ENCODE results near the gene WDFY1.

Gene WDFY1

DNA sequence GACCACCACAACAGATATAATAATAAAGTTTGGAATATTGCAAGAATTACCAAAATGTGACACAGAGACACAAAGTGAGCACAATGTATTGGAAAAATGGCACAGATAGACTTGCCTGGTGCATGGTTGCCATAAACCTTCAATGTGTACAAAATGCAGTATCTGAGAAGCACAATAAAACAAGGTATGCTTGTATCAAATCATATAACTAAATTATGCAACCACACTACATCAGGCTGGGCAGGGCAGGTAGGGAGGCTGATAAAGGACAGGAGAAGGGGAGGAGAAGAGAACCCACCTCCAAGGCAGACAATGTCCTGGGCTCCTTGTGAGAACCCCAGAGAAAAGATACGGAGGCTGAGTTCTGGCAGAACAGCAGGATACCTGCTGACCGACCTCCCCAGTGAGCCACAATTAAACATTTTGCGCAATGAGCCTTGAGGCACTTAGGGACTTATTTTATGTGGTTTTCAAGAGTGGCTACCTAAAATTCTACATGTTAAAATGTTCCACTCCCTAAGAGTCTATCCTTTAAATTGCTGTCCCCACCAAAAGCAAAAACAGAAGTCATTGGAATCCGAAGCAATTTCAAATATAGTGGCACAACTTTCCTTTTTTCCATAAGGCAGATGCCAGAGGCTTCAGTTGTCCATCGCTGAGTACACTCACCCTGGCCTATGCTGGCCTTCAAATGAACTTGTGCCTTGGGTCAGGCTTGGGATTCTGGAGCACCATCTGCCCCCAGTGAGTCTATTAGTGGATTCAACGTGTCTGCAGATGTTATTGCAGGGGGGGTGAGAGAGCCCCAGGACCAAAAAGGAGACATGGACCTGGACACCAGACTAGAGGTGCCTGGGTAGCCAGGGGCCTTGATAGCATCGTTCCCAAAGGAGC, 16.8 kb downstream of the WDFY1 start:
- DNase-seq = no peak

DNA sequence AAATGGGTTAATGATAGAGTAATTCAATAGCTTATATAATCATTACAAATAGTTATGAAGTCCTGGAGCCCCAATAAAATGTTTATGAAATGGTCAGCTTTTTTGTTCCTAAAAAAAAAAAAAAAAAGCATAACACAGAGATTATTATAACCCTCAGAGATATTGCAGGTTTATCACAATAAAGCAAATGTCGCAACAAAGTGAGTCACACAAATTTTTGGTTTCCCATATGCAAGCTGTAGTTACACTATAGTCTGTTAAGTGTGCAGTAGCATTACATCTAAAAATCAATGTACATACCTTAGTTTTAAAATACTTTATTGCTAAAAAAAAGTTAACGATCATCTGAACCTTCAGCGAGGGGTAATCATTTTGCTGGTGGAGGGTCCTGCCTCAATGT, 20.0 kb downstream of the WDFY1 start:
- DNase-seq = no peak

DNA sequence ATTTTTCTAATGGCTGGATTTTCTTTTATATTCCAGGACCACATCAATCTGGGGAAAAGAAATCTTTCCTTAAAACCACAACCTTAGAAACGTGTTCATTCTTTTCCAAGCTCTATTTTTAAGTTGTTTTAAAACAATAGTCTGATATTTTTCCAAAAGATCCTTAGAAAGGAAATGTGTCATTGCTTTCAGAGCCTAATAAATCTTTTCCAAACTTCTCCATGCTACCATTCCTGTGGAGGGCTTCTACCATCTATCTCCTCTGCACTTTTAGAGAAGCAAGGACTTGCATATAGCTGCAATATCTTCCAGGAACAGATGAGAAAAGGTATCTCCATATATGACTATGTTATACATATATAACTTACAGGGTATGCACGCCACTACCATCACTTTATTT, 21.2 kb downstream of the WDFY1 start:
- no peak for DNase-seq

DNA sequence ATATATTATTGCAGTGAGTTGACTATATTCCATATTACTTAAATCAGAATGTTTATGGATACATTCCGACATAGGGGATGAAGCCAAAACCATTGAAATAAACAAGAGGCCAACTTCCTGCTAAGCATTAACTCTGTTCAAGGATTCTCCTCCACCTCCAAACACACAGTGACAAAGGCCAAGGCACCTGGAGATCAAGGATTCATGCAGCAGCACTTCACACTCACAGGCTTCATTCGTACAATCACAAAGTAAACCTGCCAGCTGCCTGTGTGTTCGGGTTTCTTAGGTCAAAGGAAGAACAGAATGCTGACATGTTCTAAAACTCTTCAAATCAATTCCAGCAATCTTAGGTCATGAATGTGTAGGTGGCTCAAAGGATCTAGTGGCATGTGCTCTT, 22.8 kb downstream of the WDFY1 start:
- no peak for DNase-seq

DNA sequence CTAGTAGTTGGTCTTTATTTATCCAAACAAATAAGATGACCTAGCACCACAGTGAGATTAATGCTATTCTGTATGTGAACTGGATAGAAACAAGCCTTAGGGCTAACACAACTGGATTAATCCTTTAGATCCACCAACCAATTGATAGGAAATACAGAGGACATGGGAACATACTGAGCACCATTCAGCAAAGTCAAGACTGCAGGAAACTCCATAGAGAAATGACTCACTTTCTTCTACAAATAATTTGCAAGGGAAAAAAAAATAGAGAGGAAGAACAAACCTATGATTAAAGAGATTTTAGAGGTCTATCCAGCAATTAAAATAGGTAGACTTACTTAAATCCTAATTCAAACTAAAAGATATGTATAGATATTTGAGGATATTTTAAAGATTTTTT, 23.9 kb downstream of the WDFY1 start:
- DNase-seq = no peak

DNA sequence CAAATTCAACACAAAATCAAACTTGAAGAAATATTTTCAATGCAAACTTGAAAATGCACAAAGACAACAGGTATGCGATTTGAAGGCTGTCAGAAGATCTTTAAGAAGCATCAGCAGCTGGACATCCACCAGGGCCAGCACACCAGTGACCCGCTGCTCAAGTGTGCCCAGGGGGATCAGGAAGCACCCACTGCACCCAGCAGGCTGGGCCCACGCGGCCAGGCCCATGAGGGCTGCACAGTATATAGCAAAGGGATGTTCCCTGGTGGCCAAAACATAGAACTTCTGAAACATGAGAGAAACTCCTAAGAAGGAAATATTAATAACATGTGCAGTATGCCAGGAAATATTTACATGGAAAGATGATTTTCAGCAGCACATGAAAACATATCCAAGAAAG, 25.0 kb downstream of the WDFY1 start:
- no peak for DNase-seq

DNA sequence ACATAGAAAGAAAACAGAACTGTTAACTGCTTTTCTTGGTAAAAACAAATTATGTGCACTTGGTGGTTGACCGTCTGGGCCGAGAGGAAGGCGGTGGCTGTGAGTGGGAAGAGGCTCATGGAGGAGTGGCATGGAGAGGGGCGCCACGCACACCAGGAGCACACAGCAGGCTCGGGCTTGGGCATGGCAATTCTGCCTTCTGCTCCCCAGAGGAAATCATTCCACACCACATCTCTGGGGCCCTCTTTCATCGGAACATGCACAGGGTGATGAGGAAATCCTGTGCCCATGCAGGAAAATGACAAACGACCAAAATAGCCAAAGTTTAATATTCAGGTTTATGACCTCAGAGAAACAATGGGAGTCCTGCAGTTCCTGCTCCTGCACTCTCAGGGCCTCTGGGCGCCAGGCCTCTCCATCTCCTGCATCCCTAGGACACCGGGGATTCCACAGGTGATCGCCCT, 26.4 kb downstream of the WDFY1 start:
- DNase-seq = no peak

DNA sequence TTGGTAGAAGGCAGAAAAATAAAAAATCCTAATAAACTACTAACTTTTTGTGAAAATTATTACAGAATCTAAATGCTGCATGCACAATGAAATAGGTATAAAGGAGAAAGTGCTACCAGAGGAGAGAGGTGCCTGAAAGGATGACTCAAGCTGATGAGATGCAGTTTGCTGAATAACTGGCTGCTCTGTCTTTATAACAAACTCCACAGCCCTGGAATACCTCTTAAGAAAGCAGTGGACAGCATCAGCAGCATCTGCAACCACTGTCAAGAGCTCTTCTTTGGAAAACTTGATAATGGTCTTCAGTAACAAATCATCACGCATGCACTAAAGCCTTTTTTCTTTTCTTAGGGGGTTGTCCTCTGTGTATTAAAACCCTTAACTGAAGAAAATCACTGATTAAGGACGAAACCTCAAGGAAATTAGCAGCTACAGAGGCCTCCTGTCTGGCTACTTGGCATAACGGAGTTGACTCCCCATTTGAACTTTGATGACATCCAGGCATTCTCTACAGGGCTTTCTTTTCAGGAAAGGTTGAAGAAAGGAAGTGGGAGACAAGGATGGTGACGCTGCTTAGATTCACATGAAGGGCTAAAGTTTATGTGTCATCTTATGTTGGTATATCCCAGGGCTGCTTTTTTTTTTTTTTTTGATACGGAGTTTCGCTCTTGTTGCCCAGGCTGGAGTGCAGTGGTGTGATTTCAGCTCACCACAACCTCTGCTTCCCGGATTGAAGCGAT, 28.8 kb downstream of the WDFY1 start:
- DNase-seq = no peak

DNA sequence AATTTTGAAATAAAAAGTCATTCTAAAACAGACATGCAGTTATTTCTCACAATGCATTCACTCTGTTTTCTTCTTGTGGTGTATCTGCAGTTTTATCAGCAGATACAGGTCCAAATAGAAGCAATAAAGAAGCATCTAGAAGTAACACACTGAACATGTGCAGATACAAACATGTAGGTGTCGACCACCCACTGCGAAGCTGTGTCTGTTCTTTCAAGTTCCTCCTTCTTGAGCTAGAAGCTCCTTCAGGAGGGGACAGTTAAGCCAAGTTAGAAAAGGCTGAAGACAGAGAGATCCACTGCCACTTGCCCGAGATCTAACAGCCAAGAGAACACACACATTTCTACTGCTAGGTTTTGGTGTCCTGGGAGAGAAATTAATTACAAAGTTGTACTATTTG, 30.1 kb downstream of the WDFY1 start:
- no peak for DNase-seq

DNA sequence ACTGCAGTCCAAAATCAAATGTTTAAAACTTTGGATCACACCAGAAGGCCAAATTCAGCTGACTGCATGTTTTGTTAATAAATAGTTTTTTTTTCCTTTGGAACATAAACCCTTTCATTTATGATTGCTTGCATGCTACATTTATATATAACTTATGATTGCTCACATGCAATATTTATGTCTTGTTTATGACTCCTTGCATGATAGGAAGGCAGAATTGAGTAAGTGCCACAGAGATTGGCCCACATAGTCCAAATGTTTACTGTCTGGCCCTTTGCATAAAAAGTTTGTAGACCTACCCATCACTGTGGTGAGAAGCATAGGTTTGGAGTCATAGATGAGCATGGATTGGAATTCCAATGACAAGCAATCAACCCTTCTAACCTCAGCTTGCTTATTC, 30.8 kb downstream of the WDFY1 start:
- no peak for DNase-seq

DNA sequence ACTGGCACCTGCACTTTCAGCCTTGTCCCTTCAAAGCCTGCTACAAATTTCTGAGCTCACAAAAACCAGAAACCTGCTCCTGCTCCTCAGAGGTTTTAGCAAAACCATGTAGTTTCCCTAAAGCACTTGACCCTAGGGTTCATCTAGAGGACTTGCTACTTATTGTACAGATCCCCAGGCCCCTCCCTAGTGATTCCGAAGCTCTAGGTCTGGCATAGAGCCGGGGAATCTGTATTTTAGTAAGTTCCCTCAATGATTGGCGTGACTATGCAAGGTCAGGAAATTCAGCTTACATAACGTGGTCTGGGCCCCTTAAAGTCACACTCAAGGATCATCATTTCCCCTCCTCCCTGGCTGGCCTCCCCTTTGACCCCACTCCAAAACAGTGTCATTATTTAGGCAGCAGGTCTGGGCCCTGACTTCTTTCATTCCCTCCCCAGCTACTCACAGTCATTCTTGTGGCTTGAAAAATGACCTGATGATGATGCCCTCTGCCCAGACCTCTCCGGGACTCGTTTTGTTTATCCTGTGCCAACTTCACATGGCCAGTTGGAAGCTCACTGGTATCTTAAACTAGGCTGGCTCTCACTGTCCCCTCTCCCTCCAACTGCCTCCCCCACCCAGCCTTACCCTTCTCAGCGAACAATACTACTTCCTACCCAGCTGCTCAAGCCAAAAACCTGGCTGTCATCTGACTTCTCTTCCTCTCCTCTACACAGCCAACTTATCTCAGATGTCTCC, 36.0 kb downstream of the WDFY1 start:
- DNase-seq = no peak

DNA sequence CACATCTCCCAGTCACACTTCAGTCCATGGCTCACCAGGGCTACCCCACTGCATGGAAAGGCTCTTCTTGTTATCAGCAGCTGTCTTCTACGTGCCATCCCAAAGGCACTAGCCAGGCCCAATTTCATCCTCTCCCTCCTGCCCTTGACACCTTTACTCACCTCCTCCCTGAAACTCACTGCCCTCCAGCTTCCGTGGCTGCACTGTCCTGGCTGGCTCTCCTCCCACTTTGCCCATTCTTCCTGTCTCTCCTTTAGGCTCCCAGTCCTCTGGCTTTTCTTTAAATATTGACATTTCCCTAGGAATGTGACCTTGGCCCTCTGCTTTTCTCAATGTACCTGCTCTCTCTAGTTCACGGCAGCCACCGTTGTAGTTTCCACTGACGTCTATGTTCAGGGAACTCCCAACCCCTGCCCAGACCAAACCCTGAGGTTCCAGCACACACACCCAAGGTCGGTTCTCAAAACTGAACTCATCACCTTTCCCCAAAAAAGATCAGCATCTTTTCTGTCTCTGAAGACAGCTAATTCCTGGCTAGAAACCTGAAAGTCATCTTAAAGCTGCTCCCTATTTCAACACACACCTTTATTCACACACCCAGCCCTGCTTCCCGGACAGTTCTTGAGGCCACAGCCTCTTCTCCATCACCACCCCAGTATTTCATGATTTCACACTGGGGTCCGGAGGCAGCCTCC, 36.7 kb downstream of the WDFY1 start:
- no peak for DNase-seq

DNA sequence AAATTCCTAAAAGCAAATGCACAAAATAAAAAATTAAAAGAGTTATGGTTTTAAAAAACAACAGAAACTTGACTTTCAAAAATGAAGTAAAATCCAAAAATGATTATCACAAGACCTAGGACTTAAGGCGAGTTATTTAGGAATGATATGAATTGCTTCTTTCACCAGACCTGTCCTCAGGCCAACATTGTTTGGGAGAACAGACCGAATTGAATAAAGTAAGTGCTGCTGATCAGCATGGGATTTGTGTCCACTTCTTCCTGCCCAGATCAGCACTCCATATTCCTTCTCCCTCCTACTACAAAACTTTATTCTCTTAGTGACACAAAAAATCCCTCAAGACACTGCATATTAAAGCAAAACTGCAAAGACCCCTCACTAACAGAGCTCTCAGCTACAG, 39.1 kb downstream of the WDFY1 start:
- no peak for DNase-seq

DNA sequence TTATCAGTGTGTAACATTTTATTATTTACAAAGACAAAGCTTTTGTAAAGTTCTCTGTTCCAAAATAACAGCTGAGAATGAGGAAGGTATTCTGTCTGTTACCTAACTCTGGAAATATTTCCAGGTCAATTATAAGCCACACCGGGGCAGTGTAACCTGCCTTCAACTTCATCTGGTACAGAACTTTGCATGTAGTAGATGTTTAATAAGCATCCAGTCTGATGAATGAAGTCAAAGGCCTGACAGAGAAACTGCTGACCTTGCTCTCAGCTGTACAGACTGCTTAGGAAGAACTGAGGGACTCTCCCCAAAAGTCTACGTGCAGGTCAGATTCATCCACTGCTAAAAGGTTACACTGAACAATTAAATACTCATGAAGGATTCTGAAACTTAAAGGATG, 43.3 kb downstream of the WDFY1 start:
- DNase-seq = no peak

DNA sequence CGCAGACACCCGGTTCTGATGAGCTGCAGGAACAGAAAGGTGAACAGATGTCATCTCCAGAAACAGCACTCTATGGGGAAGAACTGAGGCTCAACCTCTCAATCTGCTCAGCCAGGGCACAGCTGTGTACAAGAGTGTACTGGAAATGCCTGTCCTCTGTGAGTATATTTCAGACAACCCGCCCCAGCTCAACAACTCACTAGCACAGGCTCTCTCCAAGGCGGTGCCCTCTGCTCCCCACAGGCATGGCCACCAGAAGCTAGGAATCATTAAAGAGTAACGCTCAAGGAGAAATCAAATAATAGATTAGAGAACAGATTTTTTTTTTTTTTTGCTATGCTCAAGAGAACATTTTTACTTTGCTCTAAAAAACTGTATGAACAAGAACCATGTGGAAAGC, 43.8 kb downstream of the WDFY1 start:
- no peak for DNase-seq

DNA sequence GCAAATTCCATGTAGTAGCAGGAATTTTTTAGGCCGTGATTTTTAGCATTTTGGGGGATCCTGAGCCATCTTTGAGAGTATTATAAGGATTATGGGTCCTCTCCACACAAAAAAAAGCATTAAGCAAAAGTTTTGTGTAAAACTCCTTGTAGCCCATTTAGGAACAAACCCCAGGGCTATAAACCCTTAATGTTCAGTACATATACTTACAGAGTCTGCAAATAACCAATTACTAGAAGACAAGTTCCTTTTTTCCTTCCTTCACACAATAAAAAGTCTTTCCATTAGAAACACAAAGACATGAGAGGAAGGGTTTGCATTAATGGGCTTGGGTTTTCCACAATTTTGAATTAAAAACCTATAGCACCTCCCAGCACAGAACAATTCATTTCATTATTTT, 44.6 kb downstream of the WDFY1 start:
- no peak for DNase-seq

DNA sequence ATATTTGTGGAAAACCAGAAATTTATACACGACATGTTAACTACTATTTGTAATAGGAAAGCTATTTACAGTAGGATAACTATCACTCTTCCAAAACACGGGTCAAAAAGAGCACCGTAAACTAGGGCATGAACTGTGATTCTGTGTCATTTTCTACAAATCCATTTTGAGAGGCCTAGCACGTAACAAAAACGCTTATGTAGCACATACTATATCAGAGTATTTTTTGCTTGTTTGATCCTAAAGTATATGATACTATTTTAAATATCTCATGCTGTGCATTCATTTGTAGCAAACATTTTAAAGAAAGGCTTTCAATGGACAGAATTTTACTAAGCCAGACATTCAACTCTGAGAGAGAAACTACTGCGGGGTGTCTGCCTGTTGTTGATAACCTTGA, 45.1 kb downstream of the WDFY1 start:
- no peak for DNase-seq

DNA sequence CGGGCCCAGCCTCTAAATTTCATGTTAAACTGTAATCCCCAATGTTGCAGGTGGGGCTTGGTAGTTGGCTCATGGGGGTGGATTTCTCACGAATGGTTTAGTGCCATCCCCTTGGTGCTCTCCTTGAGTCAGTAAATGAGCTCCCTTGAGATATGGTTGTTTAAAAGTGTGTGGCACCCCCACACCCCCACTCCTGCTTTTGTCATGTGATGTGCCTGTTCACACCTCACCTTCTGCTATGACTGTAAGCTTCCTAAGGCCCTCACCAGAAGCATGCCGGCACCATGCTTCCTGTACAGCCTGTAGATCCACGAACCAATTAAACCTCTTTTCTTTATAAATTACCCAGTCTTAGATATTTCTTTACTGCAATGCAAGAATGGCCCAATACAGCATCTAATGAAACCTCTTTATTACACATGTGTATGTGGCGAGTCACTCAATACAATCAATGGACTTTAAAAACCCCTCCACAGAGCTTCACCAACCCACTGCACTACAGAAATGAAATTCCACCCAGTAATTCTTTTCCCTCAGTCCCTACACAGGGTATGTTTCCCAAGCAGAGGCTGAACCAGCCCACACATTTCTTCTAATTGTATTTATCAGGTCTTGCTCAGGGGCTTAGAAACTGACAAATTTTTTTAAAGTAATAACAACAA, 47.3 kb downstream of the WDFY1 start:
- DNase-seq = no peak

DNA sequence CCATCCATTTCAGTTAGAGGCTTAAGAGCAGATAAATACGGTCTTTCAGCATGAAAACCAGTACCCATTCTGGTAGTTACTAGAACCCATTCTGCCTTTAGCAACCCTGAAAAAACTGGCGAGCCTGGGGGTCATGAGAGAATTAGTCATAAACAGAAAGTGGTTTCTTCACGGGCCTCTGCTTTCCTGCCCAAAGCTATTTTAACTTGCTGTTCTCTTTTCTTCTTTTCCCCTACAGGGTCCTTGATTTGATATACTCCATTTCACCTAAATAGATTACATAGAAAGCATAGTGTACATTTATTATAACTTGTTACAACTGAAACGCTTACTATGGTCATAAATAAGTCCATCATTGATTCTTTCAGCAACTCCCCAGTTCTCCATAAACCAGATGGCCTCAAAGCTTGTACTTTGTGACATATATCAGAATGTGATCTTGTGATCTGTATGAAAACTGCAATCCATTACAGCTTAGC, 48.3 kb downstream of the WDFY1 start:
- DNase-seq = peak; percentile 37

DNA sequence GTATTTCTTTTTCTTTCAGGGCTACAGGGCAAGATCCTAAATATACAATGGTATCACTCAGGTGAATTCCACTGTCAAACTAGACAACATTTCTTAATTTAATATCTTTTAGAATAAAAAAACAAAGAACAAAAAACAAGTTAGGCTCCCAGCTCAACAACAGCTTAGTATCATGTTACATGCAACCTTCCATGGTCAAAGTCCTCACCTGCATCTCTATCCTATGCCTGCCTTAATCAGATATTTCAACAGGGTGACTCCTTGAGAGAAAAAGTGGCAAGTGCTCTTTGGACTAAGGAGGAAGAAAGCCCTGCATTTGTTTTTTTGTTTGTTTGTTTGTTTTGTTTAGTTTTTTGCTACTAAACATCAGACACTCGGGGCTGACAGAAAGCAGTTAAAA, 50.2 kb downstream of the WDFY1 start:
- no peak for DNase-seq

DNA sequence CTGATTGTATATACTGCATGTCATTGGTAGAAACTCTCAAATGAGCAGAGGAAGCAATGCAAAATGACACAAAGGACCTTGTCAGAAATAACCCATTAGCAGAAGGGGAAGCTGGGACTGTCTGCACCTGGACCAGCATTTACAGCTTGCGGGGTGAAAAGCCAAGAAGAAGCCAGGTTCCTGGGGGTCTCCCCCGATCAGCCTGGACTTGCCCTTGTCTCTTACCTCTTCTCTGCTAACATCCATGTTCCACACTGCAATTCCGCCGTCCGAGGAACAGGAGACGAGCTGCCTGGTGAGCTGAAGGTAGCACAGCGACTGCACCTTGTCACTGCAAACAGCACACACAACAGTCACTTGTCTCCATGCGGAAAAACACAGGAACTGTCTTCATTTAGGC, 51.1 kb downstream of the WDFY1 start:
- DNase-seq = no peak

DNA sequence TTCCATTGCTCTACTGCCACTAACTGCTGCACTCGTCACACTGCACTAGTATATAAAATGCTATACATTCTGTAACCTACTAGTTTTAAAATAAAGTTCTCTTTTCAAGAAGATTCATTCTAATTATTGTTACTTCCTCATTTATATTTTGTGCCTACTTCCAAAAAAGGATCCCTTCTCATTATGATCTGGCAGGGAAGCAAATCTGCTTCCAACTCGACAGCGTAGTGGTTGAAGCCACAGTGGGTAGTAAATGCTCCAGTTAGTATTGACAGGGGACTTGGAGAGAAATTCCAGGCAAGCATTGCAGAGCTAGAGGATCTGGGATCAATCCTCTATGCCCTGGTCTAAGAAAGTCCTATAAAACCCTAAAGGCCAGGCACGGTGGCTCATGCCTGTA, 54.4 kb downstream of the WDFY1 start:
- no peak for DNase-seq

Data from stimulated activated CD8-positive, alpha-beta memory T cell treated with anti-CD3 and anti-CD28 coated beads, Interleukin-4, amount 100 ng/mL, for 48 hours (primary cell).